ENCODE measurements around the gene RARB. TPM values are rescaled to one million over a fixed set of nuclear protein-coding genes. Genes with fewer than 3 reads are reported as not detected.
A peak's percentile ranks its signal among the peaks of the same experiment; 100 is the strongest.

Gene RARB
- total RNA-seq, 1 experiment from 2014 or later = 31.3 TPM

GRCh38 chr3:25430935-25431770 lies 3.1 kb downstream of the RARB start:
- CTCF ChIA-PET = interaction anchor here (0.6 to 0.7 kb wide), 3 partner anchors 103 to 350 kb away, joined by 3 to 4 read pairs (median 3); no protein-coding TSS in a partner anchor
- no peak for DNase-seq
- no peak for TF ChIP-seq CTCF (IDR thresholded peaks at IDR 0.05; ENCODE audit: unreplicated experiment)
- Mint-ChIP-seq H3K36me3 (ENCODE audit: insufficient read depth, unreplicated experiment) (peaks cover 73% of the 10 kb centered on the region), H3K4me1 (ENCODE audit: low read depth, unreplicated experiment) (peaks cover 36% of the 10 kb centered on the region), H3K4me3 (ENCODE audit: low read depth, unreplicated experiment) (peak overlapping the region; percentile 85), H3K27ac (ENCODE audit: unreplicated experiment) (peak overlapping the region; percentile 91), H3K9me3 (ENCODE audit: low read depth, unreplicated experiment) (no peaks in the 10 kb centered on the region), H3K27me3 (ENCODE audit: unreplicated experiment) (no peaks in the 10 kb centered on the region)
- intact Hi-C loops (cut with micrococcal nuclease; ENCODE audit: unreplicated experiment) = loop anchor here (1.0 to 5.0 kb wide), 3 partner anchors 163 to 659 kb away; no protein-coding TSS in a partner anchor
- no TSS peak for BruUV-seq (replicated peaks)

GRCh38 chr3:25432176-25432720 lies 4.2 kb downstream of the RARB start:
- Mint-ChIP-seq H3K9me3 (ENCODE audit: low read depth, unreplicated experiment) (no peaks in the 10 kb centered on the region), H3K36me3 (ENCODE audit: insufficient read depth, unreplicated experiment) (peaks cover 63% of the 10 kb centered on the region), H3K4me1 (ENCODE audit: low read depth, unreplicated experiment) (peaks cover 37% of the 10 kb centered on the region), H3K4me3 (ENCODE audit: low read depth, unreplicated experiment) (peak overlapping the region; percentile 85), H3K27ac (ENCODE audit: unreplicated experiment) (peak overlapping the region; percentile 91), H3K27me3 (ENCODE audit: unreplicated experiment) (no peaks in the 10 kb centered on the region)
- TF ChIP-seq CTCF (IDR thresholded peaks at IDR 0.05; ENCODE audit: unreplicated experiment) = no peak
- no peak for DNase-seq
- CTCF ChIA-PET = no interaction called here
- no TSS peak for BruUV-seq (replicated peaks)
- intact Hi-C loops (cut with micrococcal nuclease; ENCODE audit: unreplicated experiment) = loop anchor here (5.0 kb wide), 2 partner anchors 470 to 660 kb away; no protein-coding TSS in a partner anchor

- no peak for DNase-seq
- H3K27me3 Mint-ChIP-seq (ENCODE audit: unreplicated experiment) = no peaks in the 10 kb centered on the region
- TF ChIP-seq CTCF (IDR thresholded peaks at IDR 0.05; ENCODE audit: unreplicated experiment) = no peak
- CTCF ChIA-PET = interaction anchor here (0.6 kb wide), 1 partner anchor 50 kb away, joined by 5 read pairs; no protein-coding TSS in a partner anchor
- peak overlapping the region; percentile 88 for H3K27ac Mint-ChIP-seq (ENCODE audit: unreplicated experiment)
- H3K4me3 Mint-ChIP-seq (ENCODE audit: low read depth, unreplicated experiment) = peak overlapping the region; percentile 53
- H3K36me3 Mint-ChIP-seq (ENCODE audit: insufficient read depth, unreplicated experiment) = peaks cover 58% of the 10 kb centered on the region
- intact Hi-C loops (cut with micrococcal nuclease; ENCODE audit: unreplicated experiment) = loop anchor here (5.0 kb wide), 2 partner anchors 471 to 661 kb away; no protein-coding TSS in a partner anchor
- peaks cover 41% of the 10 kb centered on the region for H3K4me1 Mint-ChIP-seq (ENCODE audit: low read depth, unreplicated experiment)
- no peaks in the 10 kb centered on the region for H3K9me3 Mint-ChIP-seq (ENCODE audit: low read depth, unreplicated experiment)
- BruUV-seq (replicated peaks) = no TSS peak
Measured at GRCh38 chr3:25433106-25433505, 5.0 kb downstream of the RARB start.

- Mint-ChIP-seq H3K27ac (ENCODE audit: unreplicated experiment) (peak overlapping the region; percentile 88), H3K36me3 (ENCODE audit: insufficient read depth, unreplicated experiment) (peaks cover 55% of the 10 kb centered on the region), H3K4me1 (ENCODE audit: low read depth, unreplicated experiment) (peaks cover 49% of the 10 kb centered on the region), H3K27me3 (ENCODE audit: unreplicated experiment) (no peaks in the 10 kb centered on the region), H3K4me3 (ENCODE audit: low read depth, unreplicated experiment) (peak overlapping the region; percentile 53), H3K9me3 (ENCODE audit: low read depth, unreplicated experiment) (no peaks in the 10 kb centered on the region)
- intact Hi-C loops (cut with micrococcal nuclease; ENCODE audit: unreplicated experiment) = loop anchor here (5.0 kb wide), 2 partner anchors 472 to 662 kb away; no protein-coding TSS in a partner anchor
- DNase-seq = peak; percentile 56
- TF ChIP-seq CTCF (IDR thresholded peaks at IDR 0.05; ENCODE audit: unreplicated experiment) = no peak
- CTCF ChIA-PET = interaction anchor here (0.7 to 1.2 kb wide), 2 partner anchors 19 to 21 kb away, joined by 3 read pairs; no protein-coding TSS in a partner anchor
- no TSS peak for BruUV-seq (replicated peaks)
Measured at GRCh38 chr3:25433868-25434267, 5.8 kb downstream of the RARB start.
